Coronary artery (tissue), 2 donors: ENCODE measurements around the gene PACSIN1.

Experiments
- DNase-seq: peaks from one replicate; pipeline ENCODE4 v3.0.0-alpha.2; 2017; ENCODE audit warnings: low spot score
- H3K27ac ChIP-seq, 2 donors: fragments of 200-600 bp; sonication (generic); one replicate each; pipeline ENCODE4 v1.5.1; 2016 to 2019
- H3K4me3 ChIP-seq: fragments of 200-600 bp; sonication (generic); 2 replicates; pipeline ENCODE4 v1.5.1; 2016; ENCODE audit warnings: mild to moderate bottlenecking, moderate library complexity
- CTCF ChIP-seq: fragments of 200-600 bp; sonication (generic); IDR thresholded peaks from one replicate; pipeline ENCODE4 v1.5.1; 2019; ENCODE audit warnings: antibody characterized with exemption

The PACSIN1 gene

GRCh38 chr6:34529665-34530327 lies 63.9 kb downstream of the PACSIN1 start:
- no peak overlapping the region for H3K27ac ChIP-seq
- TF ChIP-seq CTCF = no peak
- no peak for DNase-seq
- no peak overlapping the region for H3K4me3 ChIP-seq

GRCh38 chr6:34530753-34531365 lies 65.0 kb downstream of the PACSIN1 start:
- Histone ChIP-seq H3K27ac (no peak overlapping the region), H3K4me3 (no peak overlapping the region)
- DNase-seq = no peak
- TF ChIP-seq CTCF = no peak

GRCh38 chr6:34531580-34532201 lies 65.8 kb downstream of the PACSIN1 start:
- no peak for DNase-seq
- H3K27ac ChIP-seq = peak overlapping the region in 1 of 2 donors; percentile 48
- no peak for TF ChIP-seq CTCF
- no peak overlapping the region for H3K4me3 ChIP-seq

- no peak for DNase-seq
- Histone ChIP-seq H3K27ac (no peak overlapping the region), H3K4me3 (no peak overlapping the region)
- TF ChIP-seq CTCF = no peak
These were observed 66.4 kb downstream of the PACSIN1 start for GRCh38 chr6:34532230-34532629.

GRCh38 chr6:34534146-34534545 lies 68.3 kb downstream of the PACSIN1 start:
- TF ChIP-seq CTCF = no peak
- H3K27ac ChIP-seq = no peak overlapping the region
- H3K4me3 ChIP-seq = no peak overlapping the region
- no peak for DNase-seq

GRCh38 chr6:34534656-34535055 lies 68.8 kb downstream of the PACSIN1 start:
- TF ChIP-seq CTCF = no peak
- Histone ChIP-seq H3K27ac (no peak overlapping the region), H3K4me3 (no peak overlapping the region)
- DNase-seq = no peak

- Histone ChIP-seq H3K4me3 (no peak overlapping the region), H3K27ac (no peak overlapping the region)
- DNase-seq = no peak
- no peak for TF ChIP-seq CTCF
These were observed 69.3 kb downstream of the PACSIN1 start for GRCh38 chr6:34535199-34535598.
